ENCODE data around the gene ASB5. TPM values are rescaled to one million over a fixed set of nuclear protein-coding genes. Genes with fewer than 3 reads are reported as not detected.

Gene ASB5
- total and polyA plus RNA-seq, 2 donors from 2014 or later = 0.25 to 0.37 TPM

DNA sequence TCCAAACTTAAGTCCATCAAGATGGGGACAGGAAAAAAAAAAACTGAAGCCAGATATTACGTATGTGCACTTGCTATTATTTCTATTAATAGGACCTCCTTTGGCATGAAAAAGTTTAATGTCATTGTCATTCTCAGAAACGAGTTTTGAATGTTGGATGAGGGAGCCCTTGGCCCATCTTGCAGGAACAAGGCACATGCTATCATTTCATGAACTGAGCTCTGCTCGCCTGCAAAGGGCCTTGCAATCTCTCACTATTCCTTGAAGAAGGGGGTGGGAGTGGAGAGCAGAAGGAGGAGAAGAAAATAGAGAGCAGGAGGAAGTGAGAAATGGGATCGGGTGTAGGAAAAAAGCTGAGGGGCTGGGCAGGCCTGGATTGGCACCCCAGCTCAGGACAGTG, 39.4 kb downstream of the ASB5 start:
- TF ChIP-seq, protein P1, sequence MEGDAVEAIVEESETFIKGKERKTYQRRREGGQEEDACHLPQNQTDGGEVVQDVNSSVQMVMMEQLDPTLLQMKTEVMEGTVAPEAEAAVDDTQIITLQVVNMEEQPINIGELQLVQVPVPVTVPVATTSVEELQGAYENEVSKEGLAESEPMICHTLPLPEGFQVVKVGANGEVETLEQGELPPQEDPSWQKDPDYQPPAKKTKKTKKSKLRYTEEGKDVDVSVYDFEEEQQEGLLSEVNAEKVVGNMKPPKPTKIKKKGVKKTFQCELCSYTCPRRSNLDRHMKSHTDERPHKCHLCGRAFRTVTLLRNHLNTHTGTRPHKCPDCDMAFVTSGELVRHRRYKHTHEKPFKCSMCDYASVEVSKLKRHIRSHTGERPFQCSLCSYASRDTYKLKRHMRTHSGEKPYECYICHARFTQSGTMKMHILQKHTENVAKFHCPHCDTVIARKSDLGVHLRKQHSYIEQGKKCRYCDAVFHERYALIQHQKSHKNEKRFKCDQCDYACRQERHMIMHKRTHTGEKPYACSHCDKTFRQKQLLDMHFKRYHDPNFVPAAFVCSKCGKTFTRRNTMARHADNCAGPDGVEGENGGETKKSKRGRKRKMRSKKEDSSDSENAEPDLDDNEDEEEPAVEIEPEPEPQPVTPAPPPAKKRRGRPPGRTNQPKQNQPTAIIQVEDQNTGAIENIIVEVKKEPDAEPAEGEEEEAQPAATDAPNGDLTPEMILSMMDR (IDR thresholded peaks at IDR 0.05; ENCODE audit: borderline replicate concordance, extremely low read depth, insufficient read depth) = no peak
- intact Hi-C loops (cut with DNase I) = no loop called here
- Histone ChIP-seq H3K4me1 (ENCODE audit: control insufficient read depth in 2 of 3, insufficient read depth in 2 of 3, low read depth in 1 of 3, low read length in 3 of 3) (no peaks in the 10 kb centered on the region), H3K27ac (ENCODE audit: low read depth in 2 of 2, low read length in 2 of 2) (no peak overlapping the region), H3K9me3 (ENCODE audit: control insufficient read depth in 2 of 3, insufficient read depth in 1 of 3, low read length in 3 of 3) (no peaks in the 10 kb centered on the region), H3K27me3 (ENCODE audit: control insufficient read depth, insufficient read depth, low read length) (no peaks in the 10 kb centered on the region), H3K36me3 (ENCODE audit: control insufficient read depth in 2 of 3, insufficient read depth in 3 of 3, low read length in 3 of 3) (no peaks in the 10 kb centered on the region), H3K9ac (ENCODE audit: low read length in 3 of 3) (no peak overlapping the region), H3K4me3 (ENCODE audit: low read length in 3 of 3) (no peak overlapping the region)
- no peak for DNase-seq
- FAIRE-seq = no peak

DNA sequence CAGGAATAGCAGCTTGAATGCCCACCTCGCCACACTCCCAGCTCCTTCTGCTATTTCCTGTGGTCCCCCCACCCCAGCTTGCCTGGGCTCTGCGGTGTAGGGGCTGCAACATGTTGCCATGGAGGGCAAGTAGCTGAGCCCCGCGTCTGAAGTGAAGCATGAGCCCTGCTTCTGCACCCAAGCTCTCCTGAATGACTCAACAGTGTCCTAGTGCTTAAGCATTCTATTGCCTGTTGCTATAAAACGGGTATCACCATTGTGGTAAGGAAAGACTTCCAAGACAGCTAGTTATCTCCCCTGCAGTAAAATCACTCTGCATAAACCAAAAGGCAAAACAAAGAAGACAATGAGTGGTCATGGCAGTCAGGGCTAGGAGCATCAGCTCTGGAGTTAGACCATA, 42.3 kb downstream of the ASB5 start:
- TF ChIP-seq, protein P1 (IDR thresholded peaks at IDR 0.05; ENCODE audit: borderline replicate concordance, extremely low read depth, insufficient read depth) = no peak
- Histone ChIP-seq H3K36me3 (ENCODE audit: control insufficient read depth in 2 of 3, insufficient read depth in 3 of 3, low read length in 3 of 3) (no peaks in the 10 kb centered on the region), H3K27ac (ENCODE audit: low read depth in 2 of 2, low read length in 2 of 2) (no peak overlapping the region), H3K27me3 (ENCODE audit: control insufficient read depth, insufficient read depth, low read length) (no peaks in the 10 kb centered on the region), H3K4me3 (ENCODE audit: low read length in 3 of 3) (no peak overlapping the region), H3K9me3 (ENCODE audit: control insufficient read depth in 2 of 3, insufficient read depth in 1 of 3, low read length in 3 of 3) (no peaks in the 10 kb centered on the region), H3K4me1 (ENCODE audit: control insufficient read depth in 2 of 3, insufficient read depth in 2 of 3, low read depth in 1 of 3, low read length in 3 of 3) (no peaks in the 10 kb centered on the region), H3K9ac (ENCODE audit: low read length in 3 of 3) (no peak overlapping the region)
- no peak for DNase-seq
- FAIRE-seq = no peak
- intact Hi-C loops (cut with DNase I) = no loop called here

DNA sequence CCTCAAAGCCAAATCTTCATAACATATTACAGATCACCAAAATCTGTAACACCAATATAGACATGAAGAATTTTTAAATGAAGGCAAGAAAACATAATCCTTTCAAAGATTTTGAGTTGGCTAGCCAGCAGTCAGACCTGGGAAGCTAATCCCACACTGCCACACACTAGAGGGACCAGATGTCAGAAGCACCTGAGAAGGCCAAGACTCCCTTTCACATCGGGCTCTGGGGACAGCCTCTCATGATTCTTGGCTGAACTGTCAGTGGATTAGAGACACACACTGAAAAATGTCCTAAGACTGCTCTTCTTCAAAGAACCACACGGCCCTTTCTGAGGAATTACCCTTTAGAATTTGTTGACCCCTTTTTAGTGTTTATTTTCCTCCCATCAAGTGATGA, 45.5 kb downstream of the ASB5 start:
- no peaks in the 10 kb centered on the region for H3K36me3 ChIP-seq (ENCODE audit: control insufficient read depth in 2 of 3, insufficient read depth in 3 of 3, low read length in 3 of 3)

More for the DNA sequence above, 45.5 kb downstream of the ASB5 start:
- TF ChIP-seq, protein P1 (IDR thresholded peaks at IDR 0.05; ENCODE audit: borderline replicate concordance, extremely low read depth, insufficient read depth) = no peak
- Histone ChIP-seq H3K27ac (ENCODE audit: low read depth in 2 of 2, low read length in 2 of 2) (no peak overlapping the region), H3K9me3 (ENCODE audit: control insufficient read depth in 2 of 3, insufficient read depth in 1 of 3, low read length in 3 of 3) (no peaks in the 10 kb centered on the region), H3K27me3 (ENCODE audit: control insufficient read depth, insufficient read depth, low read length) (no peaks in the 10 kb centered on the region), H3K4me1 (ENCODE audit: control insufficient read depth in 2 of 3, insufficient read depth in 2 of 3, low read depth in 1 of 3, low read length in 3 of 3) (no peaks in the 10 kb centered on the region), H3K9ac (ENCODE audit: low read length in 3 of 3) (no peak overlapping the region), H3K4me3 (ENCODE audit: low read length in 3 of 3) (no peak overlapping the region)
- intact Hi-C loops (cut with DNase I) = no loop called here
- no peak for DNase-seq
- no peak for FAIRE-seq

Data from kidney (tissue), 14 donors.